Measurements from ENCODE around the gene MEGF10.

The MEGF10 gene

GRCh38 chr5:127340606-127341005, 50.0 kb downstream of the MEGF10 start:
- H3K36me3 ChIP-seq (ENCODE audit: control insufficient read depth, insufficient read depth, low read length), result no peaks in the 10 kb centered on the region
- no peak overlapping the region for H3K9ac ChIP-seq (ENCODE audit: low read length)
- H3K27ac ChIP-seq (ENCODE audit: low read depth, low read length), result no peak overlapping the region
- no peaks in the 10 kb centered on the region for H3K4me1 ChIP-seq (ENCODE audit: control insufficient read depth, insufficient read depth, low read length)
- H3K27me3 ChIP-seq (ENCODE audit: control insufficient read depth, insufficient read depth, low read length), result no peaks in the 10 kb centered on the region
- H3K4me3 ChIP-seq (ENCODE audit: low read length), result no peak overlapping the region

GRCh38 chr5:127342364-127342763, 51.8 kb downstream of the MEGF10 start:
- Histone ChIP-seq H3K4me1 (ENCODE audit: control insufficient read depth, insufficient read depth, low read length) (no peaks in the 10 kb centered on the region), H3K9ac (ENCODE audit: low read length) (no peak overlapping the region), H3K36me3 (ENCODE audit: control insufficient read depth, insufficient read depth, low read length) (no peaks in the 10 kb centered on the region), H3K4me3 (ENCODE audit: low read length) (no peak overlapping the region), H3K27ac (ENCODE audit: low read depth, low read length) (no peak overlapping the region), H3K27me3 (ENCODE audit: control insufficient read depth, insufficient read depth, low read length) (no peaks in the 10 kb centered on the region)

GRCh38 chr5:127343313-127343712, 52.7 kb downstream of the MEGF10 start:
- Histone ChIP-seq H3K9ac (ENCODE audit: low read length) (no peak overlapping the region), H3K4me1 (ENCODE audit: control insufficient read depth, insufficient read depth, low read length) (no peaks in the 10 kb centered on the region), H3K4me3 (ENCODE audit: low read length) (no peak overlapping the region), H3K36me3 (ENCODE audit: control insufficient read depth, insufficient read depth, low read length) (no peaks in the 10 kb centered on the region), H3K27me3 (ENCODE audit: control insufficient read depth, insufficient read depth, low read length) (no peaks in the 10 kb centered on the region), H3K27ac (ENCODE audit: low read depth, low read length) (no peak overlapping the region)

- H3K27ac ChIP-seq (ENCODE audit: low read depth, low read length), result no peak overlapping the region
- H3K36me3 ChIP-seq (ENCODE audit: control insufficient read depth, insufficient read depth, low read length), result no peaks in the 10 kb centered on the region
- no peaks in the 10 kb centered on the region for H3K4me1 ChIP-seq (ENCODE audit: control insufficient read depth, insufficient read depth, low read length)
- H3K4me3 ChIP-seq (ENCODE audit: low read length), result no peak overlapping the region
- no peak overlapping the region for H3K9ac ChIP-seq (ENCODE audit: low read length)
- no peaks in the 10 kb centered on the region for H3K27me3 ChIP-seq (ENCODE audit: control insufficient read depth, insufficient read depth, low read length)
Observed at GRCh38 chr5:127343866-127344265, 53.3 kb downstream of the MEGF10 start.

GRCh38 chr5:127344931-127345330, 54.3 kb downstream of the MEGF10 start:
- Histone ChIP-seq H3K27ac (ENCODE audit: low read depth, low read length) (no peak overlapping the region), H3K4me3 (ENCODE audit: low read length) (no peak overlapping the region), H3K4me1 (ENCODE audit: control insufficient read depth, insufficient read depth, low read length) (no peaks in the 10 kb centered on the region)

GRCh38 chr5:127351418-127351817, 60.8 kb downstream of the MEGF10 start:
- H3K27ac ChIP-seq (ENCODE audit: low read depth, low read length), result no peak overlapping the region
- H3K4me3 ChIP-seq (ENCODE audit: low read length), result no peak overlapping the region
- H3K4me1 ChIP-seq (ENCODE audit: control insufficient read depth, insufficient read depth, low read length), result no peaks in the 10 kb centered on the region
- H3K36me3 ChIP-seq (ENCODE audit: control insufficient read depth, insufficient read depth, low read length), result no peaks in the 10 kb centered on the region
- no peaks in the 10 kb centered on the region for H3K27me3 ChIP-seq (ENCODE audit: control insufficient read depth, insufficient read depth, low read length)
- H3K9ac ChIP-seq (ENCODE audit: low read length), result no peak overlapping the region

More at GRCh38 chr5:127344931-127345330, 54.3 kb downstream of the MEGF10 start:
- H3K9ac ChIP-seq (ENCODE audit: low read length), result no peak overlapping the region
- no peaks in the 10 kb centered on the region for H3K36me3 ChIP-seq (ENCODE audit: control insufficient read depth, insufficient read depth, low read length)
- H3K27me3 ChIP-seq (ENCODE audit: control insufficient read depth, insufficient read depth, low read length), result no peaks in the 10 kb centered on the region

- Histone ChIP-seq H3K4me1 (ENCODE audit: control insufficient read depth, insufficient read depth, low read length) (no peaks in the 10 kb centered on the region), H3K4me3 (ENCODE audit: low read length) (no peak overlapping the region), H3K9ac (ENCODE audit: low read length) (no peak overlapping the region), H3K36me3 (ENCODE audit: control insufficient read depth, insufficient read depth, low read length) (no peaks in the 10 kb centered on the region), H3K27ac (ENCODE audit: low read depth, low read length) (no peak overlapping the region), H3K27me3 (ENCODE audit: control insufficient read depth, insufficient read depth, low read length) (no peaks in the 10 kb centered on the region)
Observed at GRCh38 chr5:127352068-127352467, 61.5 kb downstream of the MEGF10 start.

GRCh38 chr5:127353327-127353726, 62.7 kb downstream of the MEGF10 start:
- no peak overlapping the region for H3K4me3 ChIP-seq (ENCODE audit: low read length)
- H3K27ac ChIP-seq (ENCODE audit: low read depth, low read length), result no peak overlapping the region
- H3K36me3 ChIP-seq (ENCODE audit: control insufficient read depth, insufficient read depth, low read length), result no peaks in the 10 kb centered on the region
- H3K27me3 ChIP-seq (ENCODE audit: control insufficient read depth, insufficient read depth, low read length), result no peaks in the 10 kb centered on the region
- H3K9ac ChIP-seq (ENCODE audit: low read length), result no peak overlapping the region
- no peaks in the 10 kb centered on the region for H3K4me1 ChIP-seq (ENCODE audit: control insufficient read depth, insufficient read depth, low read length)

GRCh38 chr5:127353796-127354195, 63.2 kb downstream of the MEGF10 start:
- Histone ChIP-seq H3K9ac (ENCODE audit: low read length) (no peak overlapping the region), H3K27ac (ENCODE audit: low read depth, low read length) (no peak overlapping the region)

GRCh38 chr5:127355337-127355736, 64.7 kb downstream of the MEGF10 start:
- Histone ChIP-seq H3K4me1 (ENCODE audit: control insufficient read depth, insufficient read depth, low read length) (no peaks in the 10 kb centered on the region), H3K4me3 (ENCODE audit: low read length) (no peak overlapping the region), H3K27me3 (ENCODE audit: control insufficient read depth, insufficient read depth, low read length) (no peaks in the 10 kb centered on the region), H3K27ac (ENCODE audit: low read depth, low read length) (no peak overlapping the region), H3K36me3 (ENCODE audit: control insufficient read depth, insufficient read depth, low read length) (no peaks in the 10 kb centered on the region), H3K9ac (ENCODE audit: low read length) (no peak overlapping the region)

More at GRCh38 chr5:127353796-127354195, 63.2 kb downstream of the MEGF10 start:
- no peaks in the 10 kb centered on the region for H3K4me1 ChIP-seq (ENCODE audit: control insufficient read depth, insufficient read depth, low read length)
- H3K4me3 ChIP-seq (ENCODE audit: low read length), result no peak overlapping the region
- H3K27me3 ChIP-seq (ENCODE audit: control insufficient read depth, insufficient read depth, low read length), result no peaks in the 10 kb centered on the region
- no peaks in the 10 kb centered on the region for H3K36me3 ChIP-seq (ENCODE audit: control insufficient read depth, insufficient read depth, low read length)

GRCh38 chr5:127358284-127358683, 67.7 kb downstream of the MEGF10 start:
- H3K27me3 ChIP-seq (ENCODE audit: control insufficient read depth, insufficient read depth, low read length), result no peaks in the 10 kb centered on the region
- H3K4me3 ChIP-seq (ENCODE audit: low read length), result no peak overlapping the region
- H3K27ac ChIP-seq (ENCODE audit: low read depth, low read length), result no peak overlapping the region
- no peaks in the 10 kb centered on the region for H3K4me1 ChIP-seq (ENCODE audit: control insufficient read depth, insufficient read depth, low read length)
- no peaks in the 10 kb centered on the region for H3K36me3 ChIP-seq (ENCODE audit: control insufficient read depth, insufficient read depth, low read length)
- H3K9ac ChIP-seq (ENCODE audit: low read length), result no peak overlapping the region

- no peaks in the 10 kb centered on the region for H3K27me3 ChIP-seq (ENCODE audit: control insufficient read depth, insufficient read depth, low read length)
- H3K27ac ChIP-seq (ENCODE audit: low read depth, low read length), result no peak overlapping the region
- no peak overlapping the region for H3K4me3 ChIP-seq (ENCODE audit: low read length)
- H3K9ac ChIP-seq (ENCODE audit: low read length), result no peak overlapping the region
- no peaks in the 10 kb centered on the region for H3K4me1 ChIP-seq (ENCODE audit: control insufficient read depth, insufficient read depth, low read length)
- no peaks in the 10 kb centered on the region for H3K36me3 ChIP-seq (ENCODE audit: control insufficient read depth, insufficient read depth, low read length)
Observed at GRCh38 chr5:127358740-127359139, 68.1 kb downstream of the MEGF10 start.

GRCh38 chr5:127359502-127359901, 68.9 kb downstream of the MEGF10 start:
- H3K27me3 ChIP-seq (ENCODE audit: control insufficient read depth, insufficient read depth, low read length), result no peaks in the 10 kb centered on the region
- H3K4me1 ChIP-seq (ENCODE audit: control insufficient read depth, insufficient read depth, low read length), result no peaks in the 10 kb centered on the region
- no peak overlapping the region for H3K4me3 ChIP-seq (ENCODE audit: low read length)
- H3K36me3 ChIP-seq (ENCODE audit: control insufficient read depth, insufficient read depth, low read length), result no peaks in the 10 kb centered on the region
- H3K9ac ChIP-seq (ENCODE audit: low read length), result no peak overlapping the region
- no peak overlapping the region for H3K27ac ChIP-seq (ENCODE audit: low read depth, low read length)
